ENCODE data around the gene PRR13.
"Not testable (repeated sequence)": the region's sequence is repeated elsewhere in the genome, so short reads cannot be mapped to it uniquely, and the experiment has no call there.

The PRR13 gene

GRCh38 chr12:53480491-53481442, 39.2 kb downstream of the PRR13 start:
- Mint-ChIP-seq H3K4me1 (peaks cover 9% of the 10 kb centered on the region), H3K4me3 (no peak overlapping the region), H3K27ac (peak overlapping the region; percentile 69), H3K9me3 (no peaks in the 10 kb centered on the region), H3K27me3 (ENCODE audit: low read depth, poor library complexity) (no peaks in the 10 kb centered on the region), H3K36me3 (ENCODE audit: low read depth) (peaks cover 69% of the 10 kb centered on the region)
- TF ChIP-seq CTCF (IDR thresholded peaks at IDR 0.05), result no peak
- no peak for DNase-seq

GRCh38 chr12:53481458-53481857, 39.9 kb downstream of the PRR13 start:
- not testable (repeated sequence) for H3K9me3 Mint-ChIP-seq; H3K27me3 Mint-ChIP-seq (ENCODE audit: low read depth, poor library complexity); H3K4me1 Mint-ChIP-seq; DNase-seq; H3K4me3 Mint-ChIP-seq
- Mint-ChIP-seq H3K36me3 (ENCODE audit: low read depth) (peaks cover 64% of the 10 kb centered on the region), H3K27ac (peak overlapping the region; percentile 93)

GRCh38 chr12:53481939-53482586, 40.5 kb downstream of the PRR13 start:
- Mint-ChIP-seq H3K36me3 (ENCODE audit: low read depth) (peaks cover 58% of the 10 kb centered on the region), H3K4me3 (no peak overlapping the region), H3K27ac (peak overlapping the region; percentile 93), H3K9me3 (no peaks in the 10 kb centered on the region), H3K27me3 (ENCODE audit: low read depth, poor library complexity) (no peaks in the 10 kb centered on the region), H3K4me1 (no peaks in the 10 kb centered on the region)
- peak; percentile 9 for TF ChIP-seq CTCF (IDR thresholded peaks at IDR 0.05)
- no peak for DNase-seq

- H3K4me1 Mint-ChIP-seq, result no peaks in the 10 kb centered on the region
- peaks cover 56% of the 10 kb centered on the region for H3K36me3 Mint-ChIP-seq (ENCODE audit: low read depth)
- H3K9me3 Mint-ChIP-seq, result no peaks in the 10 kb centered on the region
- no peak for DNase-seq
- H3K4me3 Mint-ChIP-seq, result no peak overlapping the region
- no peaks in the 10 kb centered on the region for H3K27me3 Mint-ChIP-seq (ENCODE audit: low read depth, poor library complexity)
- no peak for TF ChIP-seq CTCF (IDR thresholded peaks at IDR 0.05)
- peak overlapping the region; percentile 95 for H3K27ac Mint-ChIP-seq
Measured at GRCh38 chr12:53482626-53483168, 41.2 kb downstream of the PRR13 start.

GRCh38 chr12:53483225-53483978, 41.9 kb downstream of the PRR13 start:
- no peaks in the 10 kb centered on the region for H3K9me3 Mint-ChIP-seq
- H3K27me3 Mint-ChIP-seq (ENCODE audit: low read depth, poor library complexity), result no peaks in the 10 kb centered on the region
- no peak for TF ChIP-seq CTCF (IDR thresholded peaks at IDR 0.05)
- no peaks in the 10 kb centered on the region for H3K4me1 Mint-ChIP-seq
- DNase-seq, result no peak
- peaks cover 56% of the 10 kb centered on the region for H3K36me3 Mint-ChIP-seq (ENCODE audit: low read depth)
- H3K4me3 Mint-ChIP-seq, result no peak overlapping the region
- peak overlapping the region; percentile 95 for H3K27ac Mint-ChIP-seq

- no peaks in the 10 kb centered on the region for H3K4me1 Mint-ChIP-seq
- TF ChIP-seq CTCF (IDR thresholded peaks at IDR 0.05), result no peak
- H3K27ac Mint-ChIP-seq, result peak overlapping the region; percentile 95
- H3K27me3 Mint-ChIP-seq (ENCODE audit: low read depth, poor library complexity), result no peaks in the 10 kb centered on the region
- no peaks in the 10 kb centered on the region for H3K9me3 Mint-ChIP-seq
- no peak overlapping the region for H3K4me3 Mint-ChIP-seq
- H3K36me3 Mint-ChIP-seq (ENCODE audit: low read depth), result peaks cover 52% of the 10 kb centered on the region
- DNase-seq, result no peak
Measured at GRCh38 chr12:53483979-53484377, 42.4 kb downstream of the PRR13 start.
